IPS DF 4.7 (cell line): Measurements from ENCODE around the gene VARS2.

Experiments
- DNase-seq: peaks from one replicate; pipeline ENCODE4 v3.0.0-alpha.2; 2013; ENCODE audit warnings: low spot score; ENCODE audit errors: extremely low read depth

The VARS2 gene

DNA sequence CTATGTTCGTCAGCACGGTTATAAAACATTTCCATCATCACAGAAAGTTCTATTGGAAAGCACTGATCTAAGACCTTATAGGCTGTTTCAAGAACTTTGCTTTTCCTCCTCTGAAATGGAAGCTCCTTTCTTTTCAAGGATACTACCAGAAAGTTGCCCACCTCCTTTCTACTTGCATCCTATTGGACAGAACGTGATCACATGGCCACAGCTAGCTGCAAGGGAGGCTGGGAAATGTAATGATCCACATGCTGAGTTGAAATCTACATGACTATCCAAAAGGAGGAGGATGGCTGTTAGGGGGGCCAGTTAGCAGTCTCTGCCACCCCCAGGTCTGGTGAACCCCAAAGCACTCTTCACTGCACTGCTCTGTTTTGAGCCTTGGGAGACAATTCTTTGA lies 14.6 kb downstream of the VARS2 start:
- DNase-seq = no peak

DNA sequence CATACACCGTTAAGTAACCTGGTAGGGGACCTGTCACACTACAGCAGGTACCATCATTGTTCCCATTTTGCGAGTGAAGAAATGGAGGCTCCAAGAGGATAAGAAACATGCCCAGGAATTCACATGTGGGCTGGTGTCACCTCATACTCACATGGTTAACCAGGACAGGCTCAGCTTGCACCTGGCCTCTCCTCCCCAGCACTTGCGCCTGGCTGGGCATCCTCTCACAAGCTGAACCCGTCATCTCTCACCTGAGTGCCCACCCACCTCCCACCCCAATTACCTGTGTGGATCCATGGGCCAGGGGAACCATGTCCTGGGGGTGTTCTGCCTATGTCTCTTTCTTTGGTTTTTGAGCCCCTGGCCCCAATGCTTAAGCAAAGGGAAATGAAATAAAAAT lies 16.5 kb downstream of the VARS2 start:
- DNase-seq = no peak

GRCh38 chr6:30931272-30931671 lies 17.2 kb downstream of the VARS2 start:
- no peak for DNase-seq

DNA sequence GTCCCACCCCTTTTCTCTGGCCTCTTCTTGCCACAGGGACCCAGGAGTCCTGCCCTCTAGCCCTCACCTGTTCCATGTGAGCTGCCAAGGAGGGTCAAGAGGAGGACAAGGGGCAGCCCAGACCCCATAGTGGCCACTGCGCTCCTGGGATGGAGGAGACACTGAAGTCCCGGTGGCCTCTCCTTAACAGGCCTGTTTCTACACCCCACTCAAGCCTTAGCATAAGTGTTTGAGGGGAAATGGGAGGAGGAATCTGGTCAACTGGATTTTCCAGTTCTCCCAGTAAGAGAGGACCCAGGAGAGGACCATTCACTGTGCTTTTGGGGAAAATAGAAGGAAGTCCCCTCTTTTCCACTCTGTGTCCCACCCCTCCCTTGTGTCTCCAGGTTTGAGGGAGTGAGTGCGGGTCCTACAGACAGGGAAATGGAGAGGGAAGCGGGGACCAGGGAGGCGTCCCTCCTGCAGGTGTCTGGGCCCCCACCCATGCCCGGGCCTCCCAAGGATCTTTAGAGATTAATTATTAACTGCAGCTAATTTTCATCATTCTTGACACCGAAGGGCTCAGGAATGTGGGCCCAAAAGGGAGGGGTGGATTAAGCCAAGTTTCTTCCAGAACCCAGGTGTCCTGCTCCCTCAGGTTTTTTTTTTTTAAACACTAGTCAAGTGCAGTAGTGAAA lies 18.1 kb downstream of the VARS2 start, which contains the start of gene SFTA2:
TSS of gene SFTA2 (minus strand) at position 202 of the 677 bp plus-strand sequence. CDS start at position 128, 74 bp downstream.
- DNase-seq = no peak

GRCh38 chr6:30932665-30933365 lies 18.8 kb downstream of the VARS2 start:
- DNase-seq = no peak

GRCh38 chr6:30935018-30935417 lies 21.0 kb downstream of the VARS2 start:
- no peak for DNase-seq

- no peak for DNase-seq
Observed at GRCh38 chr6:30937265-30937664, 23.2 kb downstream of the VARS2 start.

DNA sequence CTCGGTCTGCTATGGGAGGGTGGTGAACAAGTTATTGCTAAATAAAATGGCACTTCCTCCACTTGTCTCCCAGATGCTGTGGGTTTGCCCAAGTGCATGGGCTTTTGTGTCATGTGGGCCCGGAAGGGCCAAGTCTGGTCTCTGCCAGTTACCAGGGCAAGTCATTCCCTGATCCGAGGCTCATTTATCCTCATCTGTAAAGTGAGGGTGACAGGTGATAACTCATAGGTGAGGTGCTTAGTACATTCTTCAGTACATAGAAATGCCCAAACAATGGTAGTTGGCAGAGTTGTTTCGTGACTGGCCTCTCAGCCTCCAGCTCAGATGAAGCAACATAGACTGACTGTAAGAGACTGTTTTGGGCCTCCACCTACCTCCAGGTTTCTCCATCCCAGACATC lies 24.7 kb downstream of the VARS2 start:
- DNase-seq = no peak

DNA sequence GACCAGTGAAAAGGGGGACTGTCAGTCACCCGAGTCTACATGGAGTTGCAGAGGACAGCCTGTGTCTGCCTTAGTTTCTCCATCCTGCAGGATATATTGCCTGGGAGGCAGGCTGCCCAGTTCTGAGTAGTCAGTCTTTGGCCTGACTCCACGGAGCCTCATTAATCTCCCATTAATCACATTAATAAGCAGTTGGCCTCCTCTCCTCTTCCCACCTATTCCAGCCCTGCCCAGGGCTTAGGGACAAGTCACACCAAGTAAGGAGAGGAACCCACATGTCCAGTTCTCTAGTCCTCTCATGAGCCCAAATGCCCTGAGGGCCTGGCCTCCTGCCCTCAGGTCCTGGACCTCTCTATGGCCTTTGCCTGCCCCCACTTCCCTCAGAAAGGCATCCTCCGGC lies 25.4 kb downstream of the VARS2 start:
- no peak for DNase-seq

DNA sequence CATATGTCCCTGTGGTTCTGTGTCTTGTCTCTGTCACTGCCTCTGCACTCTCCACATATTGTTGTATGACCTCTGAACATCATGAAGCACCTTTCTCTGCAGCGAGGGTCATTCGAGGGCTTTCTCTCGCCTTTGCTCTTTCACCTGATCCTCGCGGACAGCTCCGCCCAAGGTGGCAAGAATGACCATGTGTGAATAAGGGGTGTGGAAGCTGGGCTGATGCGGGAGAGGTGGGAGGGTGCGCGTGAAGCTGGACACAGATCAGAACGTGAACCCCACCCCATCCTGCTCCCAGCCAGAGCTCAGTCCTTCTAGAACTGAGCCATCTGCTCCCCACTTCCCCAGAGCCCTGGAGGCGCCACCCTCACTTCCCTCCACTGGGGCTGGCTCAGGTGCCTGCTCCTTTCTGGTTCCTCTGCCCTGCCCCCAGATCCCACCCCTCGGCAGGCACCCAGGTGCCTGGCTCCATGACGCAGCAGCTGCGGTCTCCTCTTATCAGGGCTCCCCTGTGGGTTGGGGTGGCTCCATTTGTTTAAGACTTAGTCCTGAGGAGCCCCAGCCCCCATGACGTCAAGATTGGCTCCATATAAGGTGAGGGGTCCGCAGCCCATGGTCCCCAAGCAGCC lies 26.4 kb downstream of the VARS2 start, which contains the start of gene MUCL3:
TSS of gene MUCL3 (plus strand) at position 613 of the 626 bp plus-strand sequence. CDS start 27 bp downstream, outside the sequence.
- DNase-seq = no peak

DNA sequence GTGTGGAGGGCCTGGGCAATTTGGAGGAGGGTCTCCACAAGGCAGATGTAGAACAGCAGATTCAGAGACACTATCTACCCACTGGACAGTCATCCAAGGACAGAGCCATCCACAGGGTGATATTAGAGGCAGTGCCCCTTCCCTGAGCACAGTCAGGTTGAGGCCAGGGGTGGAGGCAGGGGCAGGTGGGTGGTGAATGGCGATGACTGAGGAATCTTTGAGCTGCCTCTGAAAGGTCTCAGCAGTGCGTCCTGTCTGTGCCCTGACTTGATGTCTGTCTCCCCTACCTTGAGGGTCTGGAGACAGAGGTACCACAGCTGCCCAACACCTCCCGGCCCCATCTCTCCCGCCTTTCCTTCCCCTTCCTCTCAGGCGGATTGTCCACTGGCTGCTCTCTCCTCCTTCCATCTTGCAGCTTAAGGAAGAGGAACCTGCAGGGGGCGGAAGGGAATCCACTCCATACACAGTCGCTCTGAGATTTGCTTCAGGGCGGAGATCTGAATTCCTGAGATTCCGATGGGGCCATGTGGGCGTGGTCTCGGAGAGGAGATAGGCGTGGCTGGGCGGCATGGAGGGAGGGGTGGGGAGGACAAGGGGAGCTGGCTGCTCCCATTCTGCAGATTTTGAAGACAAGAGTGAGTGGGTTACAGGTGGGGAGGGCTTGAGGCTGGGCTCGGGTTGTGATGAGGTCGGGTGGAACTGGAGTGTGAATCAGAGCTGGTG lies 28.5 kb downstream of the VARS2 start:
- peak; percentile 91 for DNase-seq

GRCh38 chr6:30944051-30944450 lies 30.0 kb downstream of the VARS2 start:
- no peak for DNase-seq

- DNase-seq = no peak
Observed at GRCh38 chr6:30945281-30945680, 31.2 kb downstream of the VARS2 start.

DNA sequence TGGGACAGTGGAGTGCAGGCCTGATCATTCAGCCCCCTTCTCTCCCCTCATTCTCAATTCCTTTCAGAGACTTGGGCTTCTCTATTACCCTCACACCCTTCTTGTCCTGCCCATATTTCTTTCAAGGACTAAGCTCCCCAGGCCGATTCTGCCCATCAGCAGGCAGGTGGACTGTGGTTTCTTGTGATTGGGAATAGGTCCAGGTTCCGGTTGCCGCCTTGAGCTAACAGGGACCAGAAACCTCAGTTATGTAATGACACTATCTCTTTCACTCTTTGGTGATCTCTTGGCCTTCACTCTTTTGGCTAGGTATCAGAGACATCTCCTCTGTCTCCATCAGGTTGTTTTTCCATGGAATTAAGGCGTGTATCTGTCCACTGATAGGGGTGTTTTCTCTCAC lies 33.2 kb downstream of the VARS2 start:
- no peak for DNase-seq

DNA sequence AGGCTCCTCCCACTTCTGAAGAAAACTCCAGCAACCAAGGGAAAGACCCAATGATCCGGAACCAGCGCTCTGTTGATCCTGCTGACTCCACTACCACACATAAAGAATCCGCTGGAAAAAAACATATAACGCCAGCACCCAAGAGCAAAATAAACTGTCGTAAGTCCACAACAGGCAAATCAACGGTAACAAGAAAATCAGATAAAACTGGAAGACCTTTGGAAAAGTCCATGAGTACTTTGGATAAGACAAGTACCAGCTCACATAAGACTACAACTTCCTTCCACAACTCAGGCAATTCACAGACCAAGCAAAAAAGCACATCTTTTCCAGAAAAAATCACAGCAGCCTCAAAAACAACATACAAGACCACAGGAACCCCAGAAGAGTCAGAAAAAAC lies 34.8 kb downstream of the VARS2 start:
- no peak for DNase-seq

DNA sequence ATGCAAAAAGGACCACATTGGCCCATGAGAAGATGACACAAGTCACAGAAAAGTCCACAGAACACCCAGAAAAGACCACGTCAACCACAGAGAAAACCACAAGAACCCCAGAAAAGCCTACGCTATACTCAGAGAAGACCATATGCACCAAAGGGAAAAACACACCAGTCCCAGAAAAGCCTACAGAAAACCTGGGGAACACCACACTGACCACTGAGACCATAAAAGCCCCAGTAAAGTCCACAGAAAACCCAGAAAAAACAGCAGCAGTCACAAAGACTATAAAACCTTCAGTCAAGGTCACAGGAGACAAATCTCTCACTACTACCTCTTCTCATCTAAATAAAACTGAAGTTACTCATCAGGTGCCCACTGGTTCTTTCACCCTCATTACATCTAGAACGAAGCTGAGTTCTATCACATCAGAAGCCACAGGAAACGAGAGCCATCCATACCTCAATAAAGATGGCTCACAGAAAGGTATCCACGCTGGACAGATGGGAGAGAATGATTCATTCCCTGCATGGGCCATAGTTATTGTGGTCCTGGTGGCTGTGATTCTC lies 38.0 kb downstream of the VARS2 start:
- DNase-seq = no peak

- no peak for DNase-seq
Observed at GRCh38 chr6:30954631-30955366, 40.8 kb downstream of the VARS2 start.

DNA sequence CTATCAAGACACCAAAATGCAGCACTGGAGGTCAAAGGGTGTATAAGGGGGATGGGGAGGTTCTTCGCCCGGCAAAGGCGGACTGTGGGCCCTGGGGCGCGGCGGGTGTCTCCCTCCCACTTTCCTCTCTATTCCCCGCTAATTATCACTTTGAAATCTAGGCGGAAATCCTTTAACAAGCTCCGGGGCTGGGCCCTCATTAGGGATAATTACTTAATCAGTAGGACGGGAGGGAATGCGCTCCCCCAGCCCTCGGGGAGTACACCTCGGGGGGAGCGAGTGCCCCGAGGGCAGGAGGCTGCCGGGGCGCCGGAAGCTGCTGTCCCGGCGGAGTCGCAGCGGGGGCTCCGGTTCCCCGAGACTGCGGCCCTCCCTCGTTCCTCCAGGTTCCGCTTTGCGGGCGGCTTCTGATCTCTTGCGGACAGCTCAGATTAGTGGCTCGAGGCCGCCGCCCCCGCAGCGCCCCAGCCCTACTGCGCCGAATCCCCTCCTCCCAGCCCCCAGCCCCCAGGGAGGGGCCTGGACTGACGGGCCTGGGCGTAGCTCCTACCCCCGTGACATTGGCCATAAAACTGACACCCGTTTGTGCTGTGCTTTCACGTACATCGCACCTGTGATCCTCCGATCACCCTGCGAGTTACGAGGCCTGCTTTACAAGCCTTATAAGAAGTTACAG lies 41.5 kb downstream of the VARS2 start:
- no peak for DNase-seq

GRCh38 chr6:30957716-30958115 lies 43.7 kb downstream of the VARS2 start:
- no peak for DNase-seq
